ENCODE data around the gene AOPEP.
A peak's percentile ranks its signal among the peaks of the same experiment; 100 is the strongest.

Gene AOPEP

GRCh38 chr9:94975480-94975879 is 249.0 kb downstream of the AOPEP start:
- DNase-seq = no peak

GRCh38 chr9:94976077-94976476 is 249.6 kb downstream of the AOPEP start:
- no peak for DNase-seq

GRCh38 chr9:94977416-94977815 is 250.9 kb downstream of the AOPEP start:
- DNase-seq = no peak

- no peak for DNase-seq
Observed at GRCh38 chr9:94979904-94980507, 253.5 kb downstream of the AOPEP start.

GRCh38 chr9:94980947-94981722 is 254.6 kb downstream of the AOPEP start:
- no peak for DNase-seq

- DNase-seq = no peak
Observed at GRCh38 chr9:94981723-94982090, 255.2 kb downstream of the AOPEP start.

- peak; percentile 18 for DNase-seq
Observed at GRCh38 chr9:94982211-94982610, 255.7 kb downstream of the AOPEP start.

GRCh38 chr9:94983552-94983951 is 257.1 kb downstream of the AOPEP start:
- DNase-seq = no peak

- DNase-seq = no peak
Observed at GRCh38 chr9:94984891-94985476, 258.5 kb downstream of the AOPEP start.

- DNase-seq = no peak
Observed at GRCh38 chr9:94985649-94986048, 259.1 kb downstream of the AOPEP start.

GRCh38 chr9:94987731-94988130 is 261.2 kb downstream of the AOPEP start:
- DNase-seq = no peak

GRCh38 chr9:94990897-94991561 is 264.5 kb downstream of the AOPEP start:
- DNase-seq = no peak

GRCh38 chr9:94991961-94992907 is 265.7 kb downstream of the AOPEP start:
- DNase-seq = no peak

- DNase-seq = no peak
Observed at GRCh38 chr9:94993160-94993820, 266.8 kb downstream of the AOPEP start.

- no peak for DNase-seq
Observed at GRCh38 chr9:94993821-94994165, 267.3 kb downstream of the AOPEP start.

GRCh38 chr9:94995048-94995693 is 268.7 kb downstream of the AOPEP start:
- DNase-seq = no peak

GRCh38 chr9:94996641-94997040 is 270.1 kb downstream of the AOPEP start:
- no peak for DNase-seq

GRCh38 chr9:94997727-94998126 is 271.2 kb downstream of the AOPEP start:
- DNase-seq = no peak

- no peak for DNase-seq
Observed at GRCh38 chr9:94999832-95000231, 273.3 kb downstream of the AOPEP start.

GRCh38 chr9:95000821-95001220 is 274.3 kb downstream of the AOPEP start:
- DNase-seq = no peak

GRCh38 chr9:95001720-95002119 is 275.2 kb downstream of the AOPEP start:
- DNase-seq = no peak

Measured in activated CD4-positive, alpha-beta T cell treated with anti-CD3 and anti-CD28 coated beads for 48 hours (primary cell).